Mucosa of descending colon (tissue), 3 donors: Measurements from ENCODE around the gene RAB3A. TPM values are rescaled to one million over a fixed set of nuclear protein-coding genes. Genes with fewer than 3 reads are reported as not detected.
A peak's percentile ranks its signal among the peaks of the same experiment; 100 is the strongest.

Experiments used
- ATAC-seq: fragments of 200-7000 bp; cut with Tn5 transposase; one replicate; pipeline ENCODE4 v1.9.1; 2020; ENCODE audit warnings: mild to moderate bottlenecking, moderate library complexity
- DNase-seq, 3 donors: peaks; one replicate each; pipeline ENCODE4 v3.0.0-alpha.2; 2020
- H3K36me3 ChIP-seq: fragments of 200-600 bp; one replicate; pipeline ENCODE4 v1.8.0; 2021; ENCODE audit warnings: low read depth, mild to moderate bottlenecking
- H3K4me1 ChIP-seq: fragments of 200-600 bp; one replicate; pipeline ENCODE4 v1.8.0; 2021; ENCODE audit warnings: low read depth, mild to moderate bottlenecking
- H3K4me3 ChIP-seq: fragments of 200-600 bp; one replicate; pipeline ENCODE4 v1.8.0; 2021; ENCODE audit warnings: mild to moderate bottlenecking
- H3K9me3 ChIP-seq: fragments of 200-600 bp; one replicate; pipeline ENCODE4 v1.8.0; 2021; ENCODE audit warnings: mild to moderate bottlenecking
- intact Hi-C, 2 donors: fragments of 100-400 bp; cut with DNase I in 1 of 2; cut with micrococcal nuclease in 1 of 2; formaldehyde crosslinking; loops; one replicate each; pipeline versions ENCODE4 v1.11.0 to v1.11.1; 2022; cut with DNase I, micrococcal nuclease
- total RNA-seq, 3 donors: library from RNA; stranded (reverse); fragmentation: NEBNext Ultra II Directional in 2 of 3; extraction: Animal tissue kit (Norgen Biotek cat#: 25700) in 2 of 3; gene quantifications; one replicate each; pipeline versions ENCODE4 v1.2.1 to v1.2.4, GENCODE V29; 2021 to 2023
- TF ChIP-seq, protein P1 (sequence below): fragments of 200-600 bp; IDR thresholded peaks from one replicate; pipeline ENCODE4 v1.8.0; 2022; ENCODE audit warnings: antibody characterized with exemption, mild to moderate bottlenecking
- donor health status: DM: no; HTN: no; CAD: no; lungs with moderate emphysema.
- donor health status: DM: no; HTN: no; CAD: no.
- donor health status: DM: no; HTN: yes; CAD: no.

Gene RAB3A
- total RNA-seq, 3 donors from 2014 or later, result 5.7 to 7.6 (median 6.8) TPM

DNA sequence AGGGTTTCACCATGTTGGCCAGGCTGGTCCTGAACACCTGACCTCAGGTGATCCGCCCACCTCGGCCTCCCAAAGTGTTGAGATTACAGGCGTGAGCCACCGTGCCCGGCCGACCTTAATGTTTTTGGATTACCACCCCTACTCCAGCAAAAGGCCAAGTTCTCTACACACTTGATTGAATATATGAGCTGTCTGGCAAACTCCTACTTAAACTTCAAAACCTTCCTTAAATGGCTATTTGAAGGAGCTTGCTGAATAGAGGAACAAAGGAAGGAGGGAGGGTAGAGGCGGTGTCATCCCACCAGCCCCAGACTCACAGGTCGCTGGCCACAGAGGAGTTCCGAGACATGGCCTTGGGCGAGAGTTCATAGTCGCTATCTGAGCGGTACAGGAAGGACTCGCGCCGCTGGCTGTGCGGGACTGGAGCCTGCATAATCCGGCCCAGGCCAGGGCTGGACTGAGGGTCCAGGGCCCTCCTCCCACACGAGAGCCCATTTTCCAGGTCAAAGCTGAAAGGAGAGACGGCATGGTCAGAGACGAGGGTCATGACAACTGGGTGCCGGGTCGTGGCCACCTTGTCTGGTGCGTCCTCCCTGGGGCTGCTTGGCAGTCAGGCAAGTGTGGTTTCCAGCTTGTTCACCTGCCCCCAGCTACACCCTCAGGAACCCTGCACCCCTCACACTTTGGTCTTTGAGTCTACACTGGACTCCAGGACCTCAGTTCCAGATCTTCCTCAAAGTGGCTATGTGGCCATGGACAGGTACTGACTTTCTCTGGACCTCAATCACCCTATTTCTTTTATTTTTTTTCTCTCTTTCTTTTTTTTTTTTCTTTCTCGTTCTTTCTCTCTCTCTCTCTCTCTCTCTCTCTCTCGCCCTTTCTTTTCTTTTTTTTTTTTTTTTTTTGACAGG, 18.2 kb upstream of the RAB3A start:
- TF ChIP-seq, protein P1, sequence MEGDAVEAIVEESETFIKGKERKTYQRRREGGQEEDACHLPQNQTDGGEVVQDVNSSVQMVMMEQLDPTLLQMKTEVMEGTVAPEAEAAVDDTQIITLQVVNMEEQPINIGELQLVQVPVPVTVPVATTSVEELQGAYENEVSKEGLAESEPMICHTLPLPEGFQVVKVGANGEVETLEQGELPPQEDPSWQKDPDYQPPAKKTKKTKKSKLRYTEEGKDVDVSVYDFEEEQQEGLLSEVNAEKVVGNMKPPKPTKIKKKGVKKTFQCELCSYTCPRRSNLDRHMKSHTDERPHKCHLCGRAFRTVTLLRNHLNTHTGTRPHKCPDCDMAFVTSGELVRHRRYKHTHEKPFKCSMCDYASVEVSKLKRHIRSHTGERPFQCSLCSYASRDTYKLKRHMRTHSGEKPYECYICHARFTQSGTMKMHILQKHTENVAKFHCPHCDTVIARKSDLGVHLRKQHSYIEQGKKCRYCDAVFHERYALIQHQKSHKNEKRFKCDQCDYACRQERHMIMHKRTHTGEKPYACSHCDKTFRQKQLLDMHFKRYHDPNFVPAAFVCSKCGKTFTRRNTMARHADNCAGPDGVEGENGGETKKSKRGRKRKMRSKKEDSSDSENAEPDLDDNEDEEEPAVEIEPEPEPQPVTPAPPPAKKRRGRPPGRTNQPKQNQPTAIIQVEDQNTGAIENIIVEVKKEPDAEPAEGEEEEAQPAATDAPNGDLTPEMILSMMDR, result no peak
- DNase-seq (no peak), ATAC-seq (no peak)
- no peak overlapping the region for H3K4me3 ChIP-seq
- intact Hi-C loops, result no loop called here
- peaks cover 3% of the 10 kb centered on the region for H3K36me3 ChIP-seq
- peaks cover 15% of the 10 kb centered on the region for H3K4me1 ChIP-seq
- no peaks in the 10 kb centered on the region for H3K9me3 ChIP-seq

DNA sequence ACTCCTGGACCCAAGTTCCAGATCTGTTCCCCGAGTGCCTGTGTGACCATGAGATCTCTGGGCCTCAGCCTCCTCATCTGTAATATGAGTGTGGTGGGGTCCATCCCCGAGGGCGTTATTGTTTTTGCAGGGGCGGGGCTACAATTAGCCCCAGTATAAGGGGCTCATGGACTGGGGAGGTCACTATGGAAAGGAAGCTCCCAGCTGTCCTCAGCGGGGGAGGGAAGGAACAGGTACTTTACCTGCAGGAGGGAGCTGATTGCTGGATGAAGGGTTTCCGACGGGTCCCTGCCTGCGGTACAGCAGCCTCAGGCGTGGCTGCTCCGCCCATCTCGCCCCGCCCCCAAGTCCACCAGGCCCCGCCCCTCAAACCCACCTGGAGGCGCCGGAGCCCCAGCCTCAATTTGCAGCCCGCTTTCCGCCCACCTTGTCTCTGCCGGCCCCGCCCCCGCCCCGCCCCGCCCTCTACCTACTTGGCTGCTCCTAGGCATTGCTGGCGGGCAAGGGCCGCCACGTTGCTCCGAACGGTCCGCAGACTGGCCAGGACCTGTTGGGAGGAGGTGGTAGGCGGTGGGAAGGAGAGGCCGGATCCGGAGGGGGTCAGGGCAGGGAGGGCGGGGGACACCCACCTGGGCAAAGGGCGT, 16.9 kb upstream of the RAB3A start:
- Histone ChIP-seq H3K4me3 (no peak overlapping the region), H3K9me3 (no peaks in the 10 kb centered on the region), H3K36me3 (peaks cover 3% of the 10 kb centered on the region), H3K4me1 (peaks cover 12% of the 10 kb centered on the region)
- intact Hi-C loops, result no loop called here
- DNase-seq (peak in 2 of 3 donors; percentile 35 to 47), ATAC-seq (no peak)
- TF ChIP-seq, protein P1, result no peak

DNA sequence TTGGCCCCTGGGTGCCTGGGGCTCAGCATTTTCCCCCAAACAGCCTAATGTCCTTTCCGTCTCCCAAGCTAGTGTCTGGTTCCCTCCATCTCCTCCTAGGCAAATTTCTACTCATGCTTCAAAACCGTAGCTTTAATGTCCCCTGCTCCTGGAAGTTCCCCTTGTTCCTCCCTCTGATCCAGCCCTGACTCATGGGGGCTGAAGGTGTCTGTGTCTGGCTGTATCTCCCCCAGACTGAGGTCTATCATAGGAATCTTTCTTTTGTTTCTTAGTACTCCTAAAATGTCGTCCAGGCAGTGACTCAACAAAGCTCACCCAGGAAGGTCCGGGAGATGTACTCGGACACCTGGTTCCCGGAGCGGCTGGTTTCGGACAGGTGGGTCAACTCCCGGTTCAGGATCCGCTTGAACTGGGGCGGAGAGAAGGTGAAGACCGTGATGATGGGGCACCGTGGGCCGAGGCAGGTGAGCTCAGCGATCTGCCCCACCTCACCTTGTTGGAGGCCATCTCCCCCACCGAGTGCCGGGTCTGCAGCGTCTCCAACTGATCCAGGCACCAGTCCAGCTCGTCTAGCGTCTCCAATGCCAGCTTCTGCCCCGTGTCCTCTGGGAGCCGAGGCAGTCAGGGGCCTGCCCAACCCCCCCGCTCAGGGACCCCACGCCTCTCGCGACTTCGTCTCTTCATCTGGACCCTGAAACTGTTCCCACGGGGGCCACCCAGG, 16.2 kb upstream of the RAB3A start:
- no peak overlapping the region for H3K4me3 ChIP-seq
- H3K36me3 ChIP-seq, result peaks cover 3% of the 10 kb centered on the region
- no peak for DNase-seq
- H3K9me3 ChIP-seq, result no peaks in the 10 kb centered on the region
- no peak for ATAC-seq
- TF ChIP-seq, protein P1, result no peak
- peaks cover 12% of the 10 kb centered on the region for H3K4me1 ChIP-seq
- intact Hi-C loops, result no loop called here

DNA sequence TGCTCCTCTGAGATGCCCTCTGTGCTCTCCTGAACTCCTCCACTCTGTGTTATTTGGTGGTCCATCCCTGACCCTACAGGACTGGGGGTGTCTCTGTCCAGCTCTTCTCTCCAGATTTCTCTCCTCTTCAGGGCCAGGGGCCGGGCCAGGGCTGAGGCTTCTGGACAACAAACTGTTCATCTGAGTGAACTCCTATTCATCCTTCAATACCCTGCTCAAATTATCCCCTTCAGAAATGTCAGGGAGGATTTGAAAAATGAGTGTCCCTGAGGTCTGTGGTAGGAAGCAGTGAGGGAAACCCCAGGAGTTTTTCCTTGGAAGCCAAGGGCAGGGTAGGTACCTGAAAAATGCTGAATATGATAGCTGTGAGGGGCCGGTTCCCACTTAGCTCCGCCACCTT, 14.8 kb upstream of the RAB3A start:
- intact Hi-C loops, result no loop called here
- H3K9me3 ChIP-seq, result no peaks in the 10 kb centered on the region
- DNase-seq, result no peak
- TF ChIP-seq, protein P1, result no peak
- no peak for ATAC-seq
- no peaks in the 10 kb centered on the region for H3K4me1 ChIP-seq
- H3K4me3 ChIP-seq, result no peak overlapping the region
- H3K36me3 ChIP-seq, result no peaks in the 10 kb centered on the region

DNA sequence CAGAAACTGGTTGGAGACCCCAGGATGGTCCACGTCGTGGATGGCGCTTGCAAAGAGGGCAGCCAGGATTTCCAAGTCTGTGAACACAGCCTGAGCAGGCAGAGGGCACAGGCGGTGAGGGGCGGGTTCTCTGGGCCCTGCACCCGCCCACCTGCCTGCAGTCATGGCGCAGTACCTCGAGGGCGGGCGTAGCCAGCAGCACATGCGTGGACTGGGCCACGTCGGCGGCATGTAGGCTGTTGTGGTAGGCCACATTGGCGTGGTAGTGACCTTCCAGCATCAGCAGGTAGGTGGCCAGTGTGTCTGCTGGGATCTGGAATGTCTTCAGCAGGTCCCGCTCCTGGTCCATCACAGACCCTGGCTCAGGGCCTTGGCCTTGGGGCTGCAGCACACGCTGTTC, 14.3 kb upstream of the RAB3A start:
- Histone ChIP-seq H3K36me3 (no peaks in the 10 kb centered on the region), H3K9me3 (no peaks in the 10 kb centered on the region), H3K4me1 (no peaks in the 10 kb centered on the region), H3K4me3 (no peak overlapping the region)
- intact Hi-C loops, result no loop called here
- TF ChIP-seq, protein P1, result no peak
- ATAC-seq, result no peak
- DNase-seq, result no peak
